D721Med (cell line): ENCODE measurements around the gene KCNT1.

Experiments used
- DNase-seq: peaks from one replicate; pipeline ENCODE4 v3.0.0; 2011; ENCODE audit warnings: low spot score; ENCODE audit not compliant: insufficient read length
- FAIRE-seq: peaks from 2 replicates; lab custom pipeline; 2011; peaks lifted over from hg19 to GRCh38; lab: Jason Lieb, UNC
- CTCF ChIP-seq: IDR thresholded peaks from 2 replicates; pipeline ENCODE4 v1.5.1; 2012; ENCODE audit warnings: mild to moderate bottlenecking, control low read depth; ENCODE audit not compliant: insufficient read depth; ENCODE audit errors: missing control alignments

KCNT1 gene

GRCh38 chr9:135840539-135840938, 138.6 kb downstream of the KCNT1 start:
- TF ChIP-seq CTCF = no peak
- DNase-seq (no peak), FAIRE-seq (no peak)
